Measurements from ENCODE around the gene CDC25A. TPM values are rescaled to one million over a fixed set of nuclear protein-coding genes. Genes with fewer than 3 reads are reported as not detected.
"Not testable (repeated sequence)": the region's sequence is repeated elsewhere in the genome, so short reads cannot be mapped to it uniquely, and the experiment has no call there.

CDC25A gene
- total RNA-seq, 1 donor from 2014 or later: 9.1 TPM

DNA sequence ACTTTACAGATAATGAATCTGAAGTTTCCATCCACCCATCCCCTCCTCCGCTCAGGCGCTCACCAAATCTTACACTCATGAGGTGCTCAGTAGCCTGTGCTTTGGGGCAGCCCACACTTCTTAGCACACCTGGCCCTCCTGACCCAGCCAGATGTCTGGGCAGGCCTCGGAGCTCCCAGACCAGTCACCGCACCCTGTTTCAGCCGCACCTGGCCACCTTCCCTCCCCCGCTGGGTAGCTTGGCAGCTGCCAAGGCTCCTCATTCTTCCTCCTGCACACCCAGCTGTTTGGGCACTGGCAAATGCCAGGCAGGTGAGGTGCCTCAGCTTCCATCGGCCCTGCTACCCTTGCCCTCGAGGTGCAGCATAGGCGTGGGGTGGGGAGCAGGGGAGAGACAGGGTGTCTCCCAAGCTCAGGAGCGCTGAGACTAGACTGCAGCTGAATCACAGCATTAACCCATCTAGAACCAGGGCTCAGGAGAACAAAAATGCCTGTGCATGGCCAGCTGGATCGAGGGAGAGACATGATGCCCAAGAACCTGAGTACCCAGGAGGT, 45.8 kb downstream of the CDC25A start:
- DNase-seq (ENCODE audit: low read depth in 2 of 2): no peak

DNA sequence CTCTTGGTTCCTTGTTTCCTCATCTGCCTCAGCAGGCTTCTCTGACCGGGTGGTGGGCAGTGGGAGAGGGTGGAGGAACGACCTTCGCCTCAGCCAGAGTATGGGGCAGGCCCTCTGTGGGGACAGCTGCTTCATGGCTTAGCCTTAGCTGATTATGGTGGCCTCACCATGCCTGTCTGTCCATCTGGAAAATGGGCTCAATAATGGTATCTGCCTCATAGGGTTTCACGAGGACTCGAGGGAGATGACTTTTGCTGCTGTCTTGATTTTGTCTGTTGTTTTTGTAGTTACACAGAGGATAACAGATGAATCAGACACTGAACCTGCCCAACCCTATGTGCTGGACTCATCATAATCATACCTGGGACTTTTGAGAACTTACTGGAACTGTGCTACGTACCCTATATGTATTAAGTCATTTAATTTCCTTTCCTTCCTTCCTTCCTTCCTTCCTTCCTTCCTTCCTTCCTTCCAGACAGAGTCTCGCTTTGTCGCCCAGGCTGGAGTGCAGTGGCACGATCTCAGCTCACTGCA, 46.5 kb downstream of the CDC25A start:
- DNase-seq (ENCODE audit: low read depth in 2 of 2): no peak

DNA sequence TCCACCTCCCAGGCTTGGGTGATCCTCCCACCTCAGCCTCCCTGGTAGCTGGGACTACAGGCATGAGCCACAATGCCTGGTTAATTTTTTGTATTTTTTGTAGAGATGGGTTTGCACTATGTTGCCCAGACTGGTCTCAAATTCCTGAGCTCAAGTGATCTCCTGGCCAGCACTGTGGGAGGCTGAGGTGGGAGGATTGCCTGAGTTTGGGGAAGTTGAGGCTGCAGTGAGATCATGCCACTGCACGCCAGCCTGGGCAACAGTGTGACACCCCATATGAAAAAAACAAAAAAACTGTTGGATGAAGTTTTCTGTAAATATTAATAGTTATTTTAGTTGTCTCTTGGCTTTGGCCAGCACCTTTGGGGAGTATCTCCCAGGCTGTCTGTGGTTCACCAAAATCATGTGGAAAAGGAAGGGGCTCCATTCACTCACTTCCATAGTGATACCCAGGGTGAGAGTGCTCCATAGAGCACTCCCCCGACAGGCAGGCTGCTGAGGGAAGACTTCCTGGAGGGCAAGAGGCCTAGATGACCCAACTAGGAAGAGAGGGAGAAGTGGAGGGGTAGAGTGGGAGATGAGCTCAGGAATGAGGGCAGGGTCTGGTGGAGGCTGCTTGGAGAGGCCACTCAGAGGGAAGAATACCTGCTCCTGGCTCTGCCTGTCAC, 47.1 kb downstream of the CDC25A start:
- no peak for DNase-seq (ENCODE audit: low read depth in 2 of 2)

DNA sequence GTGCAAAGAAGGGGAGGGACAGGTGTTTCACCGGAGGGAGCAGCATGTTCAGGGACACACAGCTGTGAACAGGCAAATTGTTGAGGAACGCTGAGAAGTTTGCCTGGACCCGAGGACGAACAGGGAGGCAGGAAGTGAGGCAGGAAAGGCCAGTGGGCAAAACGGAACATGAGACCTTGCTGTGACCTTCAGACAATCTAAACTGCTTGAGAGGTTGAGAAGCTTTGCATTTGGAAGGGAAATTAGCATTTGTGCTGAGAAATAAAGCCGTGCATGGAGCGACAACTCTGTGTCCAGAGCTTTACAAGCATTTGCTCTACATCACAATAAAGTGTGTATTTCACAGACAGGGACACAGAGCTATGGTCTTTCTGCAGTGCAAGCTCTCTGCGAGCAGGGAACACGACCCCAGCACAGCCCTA, 47.9 kb downstream of the CDC25A start:
- peak in 1 of 2 donors; percentile 34 for DNase-seq (ENCODE audit: low read depth in 2 of 2)

DNA sequence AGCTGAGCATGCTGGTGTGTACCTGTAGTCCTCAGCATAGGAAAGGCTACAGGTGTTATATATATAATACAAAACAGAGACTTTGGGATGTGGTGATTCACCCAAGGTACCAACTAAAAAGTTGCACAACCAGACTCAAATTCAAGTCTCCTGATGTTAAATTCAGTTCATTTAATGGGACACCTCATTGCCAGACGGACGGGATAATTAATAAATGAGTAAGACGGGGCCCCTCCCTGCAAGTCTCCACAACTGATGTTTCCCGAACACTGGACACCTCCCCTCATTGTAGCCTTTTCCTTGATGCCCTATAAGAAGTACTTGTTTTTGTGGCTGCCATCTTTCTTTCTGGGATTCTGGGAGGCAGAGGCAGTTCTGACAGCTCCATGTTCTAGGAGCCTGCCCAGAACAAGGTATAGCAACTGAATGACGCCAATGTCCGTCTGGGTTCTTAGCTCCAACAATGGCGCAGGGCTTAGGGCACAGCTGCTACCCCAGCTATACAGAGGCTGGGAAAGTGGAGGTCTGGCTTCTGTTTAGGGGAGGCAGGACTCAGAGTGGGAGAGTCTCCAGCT, 50.7 kb downstream of the CDC25A start:
- no peak for DNase-seq (ENCODE audit: low read depth in 2 of 2)

DNA sequence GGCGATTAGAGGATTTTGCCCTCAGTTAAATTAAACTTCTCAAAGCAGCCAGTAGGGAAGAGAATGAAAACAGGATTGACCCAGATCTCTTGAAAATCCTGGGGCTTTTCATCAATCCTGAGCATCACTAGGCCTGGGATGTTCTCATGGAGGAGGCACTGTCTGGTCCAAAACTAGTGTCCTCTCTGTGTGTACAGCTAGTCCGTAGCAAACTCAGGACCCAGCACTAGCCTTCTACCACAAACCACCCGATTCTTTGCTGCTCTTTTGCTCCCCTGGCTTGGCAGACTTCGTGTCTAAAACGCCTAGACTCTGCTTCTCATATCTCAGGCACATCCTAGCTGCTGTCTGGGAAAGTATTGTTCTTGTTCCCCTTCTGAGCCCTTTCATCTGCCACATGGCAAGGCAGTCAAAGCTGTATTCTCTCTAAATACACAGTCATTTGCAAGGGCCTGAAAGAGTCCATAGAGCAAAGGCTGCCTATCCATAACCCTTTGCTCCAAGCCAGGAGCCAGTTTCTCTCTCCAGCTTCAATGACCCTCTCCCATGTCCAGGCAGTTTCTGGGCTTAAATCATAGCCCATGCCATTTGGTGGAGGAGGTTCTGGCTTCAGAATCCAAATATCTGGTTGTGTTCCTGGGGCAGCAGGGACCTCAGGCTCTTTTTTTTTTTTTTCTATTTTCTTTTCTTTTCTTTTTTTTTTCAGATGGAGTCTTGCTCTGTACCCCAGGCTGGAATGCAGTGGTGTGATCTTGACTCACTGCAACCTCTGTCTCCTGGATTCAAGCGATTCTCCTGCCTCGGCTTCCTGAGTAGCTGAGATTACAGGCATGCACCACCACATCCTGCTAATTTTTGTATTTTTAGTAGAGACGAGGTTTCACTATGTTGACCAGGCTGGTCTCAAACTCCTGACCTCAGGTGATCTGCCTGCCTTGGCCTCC, 52.4 kb downstream of the CDC25A start:
- DNase-seq (ENCODE audit: low read depth in 2 of 2): no peak

DNA sequence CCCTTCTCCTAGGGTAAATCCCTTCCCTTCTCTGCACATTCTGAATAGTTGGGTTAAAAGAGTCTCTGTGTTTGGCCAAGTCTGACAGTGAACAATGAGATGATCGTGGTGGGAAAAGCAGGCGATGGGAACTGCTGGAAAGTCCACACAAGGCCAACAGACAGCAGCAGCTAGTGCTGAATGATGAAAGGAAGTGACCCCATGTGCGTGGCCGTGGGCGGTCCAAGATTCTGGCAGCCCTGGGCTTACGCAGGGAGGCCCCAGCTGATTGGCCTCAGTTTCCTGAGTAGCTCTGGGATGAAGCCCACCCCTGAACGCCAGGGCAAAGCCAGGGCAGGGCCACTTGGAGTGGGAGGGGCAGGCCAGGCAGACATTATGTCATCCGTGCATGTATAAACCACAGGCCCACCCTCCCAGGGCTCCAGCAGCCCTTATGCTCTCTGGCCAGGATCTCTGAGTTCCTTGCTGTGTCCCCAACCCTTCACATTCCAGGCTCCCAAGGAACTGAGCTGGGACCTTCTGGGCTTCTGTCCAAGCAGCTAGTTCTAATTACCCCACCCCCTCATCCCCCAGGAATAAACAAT, 57.8 kb downstream of the CDC25A start:
- DNase-seq (ENCODE audit: low read depth in 2 of 2): peak; percentile 84 to 97

DNA sequence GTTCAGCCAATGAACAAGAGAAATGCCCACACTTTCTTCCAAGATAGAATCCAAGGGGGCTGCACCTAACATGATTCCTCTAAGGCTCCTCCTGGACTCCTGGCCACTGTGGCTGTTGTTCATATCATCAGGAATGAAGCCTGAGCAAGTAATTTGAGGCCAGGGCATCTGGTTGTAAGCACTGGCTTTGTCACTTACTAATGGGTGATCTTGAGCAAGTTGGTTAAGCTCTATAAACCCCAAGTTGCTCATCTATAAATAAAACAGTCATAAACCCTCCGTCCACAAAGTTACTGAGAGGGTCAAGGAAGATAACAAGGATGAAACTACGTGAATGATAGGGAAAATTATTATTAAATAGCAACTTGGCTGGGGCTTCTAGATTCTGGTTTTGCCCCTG, 58.3 kb downstream of the CDC25A start:
- no peak for DNase-seq (ENCODE audit: low read depth in 2 of 2)

DNA sequence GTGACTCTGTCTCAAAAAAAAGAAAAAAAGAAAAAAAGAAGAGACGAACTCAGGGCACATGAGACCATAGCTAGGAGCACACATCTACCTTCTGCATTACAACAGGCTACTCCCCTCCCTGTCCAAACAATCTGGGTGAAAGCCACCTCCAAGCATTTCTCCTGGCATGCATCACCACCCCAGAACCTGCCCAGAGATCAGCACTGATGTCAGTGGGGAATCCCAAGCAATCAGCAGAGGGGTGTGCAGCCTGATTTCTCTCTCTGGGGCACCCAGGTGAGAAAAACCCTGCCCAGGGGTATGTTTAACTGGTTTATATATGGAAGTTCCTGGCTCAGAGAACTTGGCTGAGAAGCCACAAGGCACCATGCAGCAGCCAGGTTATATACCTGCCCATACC, 59.4 kb downstream of the CDC25A start:
- DNase-seq (ENCODE audit: low read depth in 2 of 2): no peak

DNA sequence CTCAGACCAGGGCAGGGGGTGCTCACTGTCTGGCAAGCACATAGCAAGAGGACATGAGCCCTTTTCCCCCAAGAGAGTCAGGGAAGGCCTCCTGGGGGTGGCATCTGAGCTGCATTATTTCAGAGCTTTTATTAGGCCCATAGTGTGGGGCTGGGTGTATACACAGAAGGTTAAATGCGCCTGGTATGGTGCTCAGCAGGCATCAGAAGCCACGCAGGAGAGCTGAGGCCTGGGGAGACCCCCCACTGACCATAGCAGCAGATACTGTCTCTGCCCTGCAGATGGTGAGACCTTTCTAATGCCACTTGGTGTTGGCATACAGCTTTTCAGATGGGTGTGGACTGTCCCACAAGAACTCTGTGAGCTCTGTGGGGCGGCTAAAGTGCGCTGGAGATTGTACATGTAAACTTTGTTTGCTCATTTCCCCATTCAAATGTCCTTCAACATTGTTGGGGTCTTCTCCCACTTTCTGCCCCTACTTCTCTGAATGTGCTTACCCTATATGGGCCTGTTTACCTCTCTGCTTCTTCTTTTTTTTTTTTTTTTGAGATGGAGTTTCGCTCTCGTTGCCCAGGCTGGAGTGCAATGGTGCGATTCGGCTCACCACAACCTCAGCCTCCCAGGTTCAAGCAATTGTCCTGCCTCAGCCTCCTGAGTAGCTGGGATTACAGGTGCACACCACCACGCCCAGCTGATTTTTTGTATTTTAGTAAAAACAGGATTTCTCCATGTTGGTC, 62.2 kb downstream of the CDC25A start:
- DNase-seq (ENCODE audit: low read depth in 2 of 2): no peak

DNA sequence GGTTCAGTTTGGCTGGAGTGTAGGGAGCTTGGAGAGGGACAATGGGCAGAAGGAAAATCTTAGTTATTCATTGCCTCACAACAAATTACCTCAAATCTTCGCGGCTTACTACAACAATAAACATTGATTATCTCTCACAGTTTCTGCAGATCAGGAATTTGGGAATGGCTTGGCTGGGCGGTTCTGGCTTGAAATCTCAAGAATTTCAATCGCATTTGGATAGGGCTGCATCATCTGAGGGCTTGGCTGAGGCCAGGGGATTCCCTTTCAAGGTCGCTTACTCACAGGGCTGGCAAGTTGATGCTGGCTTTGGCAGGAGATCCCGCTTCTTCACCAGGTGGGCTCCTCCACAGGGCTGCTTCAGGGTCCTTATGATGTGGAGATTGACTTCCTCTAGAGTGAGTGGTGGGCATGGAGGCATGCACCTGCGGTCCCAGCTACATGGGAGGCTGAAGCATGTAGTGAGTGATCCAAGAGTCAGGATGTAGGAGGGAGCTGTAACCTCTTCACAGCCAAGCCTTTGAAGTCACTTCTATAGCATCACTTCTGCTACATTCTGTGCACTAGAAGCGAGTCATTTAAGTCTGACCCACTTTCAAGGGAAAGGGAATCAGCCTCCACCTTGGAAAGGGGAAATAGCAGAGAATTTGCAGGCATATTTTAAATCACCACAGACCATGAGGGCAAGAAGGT, 63.1 kb downstream of the CDC25A start:
- DNase-seq (ENCODE audit: low read depth in 2 of 2): no peak

DNA sequence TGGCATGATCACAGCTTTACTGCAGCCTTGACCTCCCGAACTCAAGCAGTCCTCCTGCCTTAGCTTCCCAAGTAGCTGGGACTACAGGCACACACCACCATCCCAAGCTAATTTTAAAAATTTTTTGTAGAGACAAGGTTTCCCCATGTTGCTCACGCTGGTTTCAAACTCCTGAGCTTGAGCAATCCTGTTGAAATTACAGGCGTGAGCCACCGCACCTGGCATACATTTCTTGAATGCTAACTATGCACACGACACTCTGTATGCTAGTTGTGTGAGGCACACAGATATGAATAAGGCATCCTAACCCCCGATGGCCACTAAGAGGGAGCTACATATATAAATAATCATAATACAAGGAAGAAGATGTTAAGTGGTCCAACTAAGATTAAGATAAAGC, 64.9 kb downstream of the CDC25A start:
- DNase-seq (ENCODE audit: low read depth in 2 of 2): no peak

DNA sequence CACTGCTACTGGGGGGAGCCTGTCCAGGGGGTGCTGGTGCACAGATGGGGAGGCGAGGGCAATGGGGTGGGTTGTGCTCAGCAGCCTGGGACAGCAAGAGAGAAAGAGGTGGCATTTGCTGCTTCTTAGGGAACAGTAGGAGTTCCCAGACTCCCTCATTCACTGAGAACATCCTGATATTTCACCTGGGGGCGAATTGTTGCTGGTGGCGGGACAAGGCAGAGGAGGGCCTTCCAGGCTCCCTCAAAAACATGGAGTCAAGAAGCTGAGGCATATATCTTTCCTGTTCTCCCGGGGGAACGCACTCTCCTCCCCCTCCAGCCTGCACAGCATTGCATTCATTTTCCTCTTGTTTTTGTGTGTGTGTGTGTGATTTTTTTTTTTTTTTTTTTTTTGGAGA, 65.7 kb downstream of the CDC25A start:
- DNase-seq (ENCODE audit: low read depth in 2 of 2): no peak

DNA sequence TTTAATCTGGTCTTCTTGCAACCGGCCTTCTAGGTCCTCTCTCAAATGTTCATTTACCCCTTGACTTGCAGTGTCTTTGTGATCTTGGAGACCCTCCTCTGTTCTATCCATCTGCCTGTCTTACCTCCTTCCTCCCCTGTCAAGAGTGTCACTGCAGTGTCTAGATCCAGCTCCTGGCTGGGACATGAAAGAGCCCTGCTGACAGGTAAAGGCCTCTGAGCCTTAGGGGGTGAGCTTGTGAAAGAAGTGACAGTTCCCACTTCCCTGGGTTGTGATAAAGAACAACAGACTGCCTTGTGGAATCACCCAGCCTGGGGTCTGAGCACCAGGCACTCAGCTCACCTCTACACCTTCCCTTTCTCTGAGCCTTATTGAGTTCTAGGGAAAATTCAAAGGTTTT, 68.0 kb downstream of the CDC25A start:
- no peak for DNase-seq (ENCODE audit: low read depth in 2 of 2)

DNA sequence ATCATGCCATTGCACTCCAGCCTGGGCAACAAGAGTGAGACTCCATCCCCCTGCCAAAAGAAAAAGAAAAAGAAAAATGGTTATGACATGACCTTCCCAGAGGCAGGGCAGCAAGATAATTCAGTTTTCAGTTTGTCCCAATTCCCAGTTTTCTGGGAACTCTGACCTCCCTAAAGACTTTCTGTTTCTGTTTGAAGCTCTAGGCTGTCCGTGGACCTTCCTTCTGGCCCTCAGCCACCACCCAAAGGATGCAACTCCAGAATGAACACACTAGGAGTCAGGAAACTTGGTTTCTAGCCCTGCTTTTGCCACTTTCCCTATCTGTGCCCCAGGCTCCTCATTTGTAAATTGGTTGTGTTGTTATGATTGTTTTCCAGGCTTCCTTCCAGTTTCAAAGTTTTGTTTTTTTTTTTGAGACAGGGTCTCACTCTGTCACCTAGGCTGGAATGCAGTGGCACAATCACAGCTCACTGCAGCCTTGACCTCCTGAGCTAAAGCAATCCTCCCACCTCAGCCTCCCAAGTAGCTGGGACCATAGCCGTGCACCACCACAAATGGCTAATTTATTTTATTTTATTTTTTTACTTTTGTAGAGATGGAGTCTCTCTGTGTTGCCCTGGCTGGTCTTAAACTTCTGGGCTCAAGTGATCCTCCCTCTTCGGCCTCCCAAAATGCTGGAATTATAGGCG, 68.6 kb downstream of the CDC25A start:
- DNase-seq (ENCODE audit: low read depth in 2 of 2): no peak

DNA sequence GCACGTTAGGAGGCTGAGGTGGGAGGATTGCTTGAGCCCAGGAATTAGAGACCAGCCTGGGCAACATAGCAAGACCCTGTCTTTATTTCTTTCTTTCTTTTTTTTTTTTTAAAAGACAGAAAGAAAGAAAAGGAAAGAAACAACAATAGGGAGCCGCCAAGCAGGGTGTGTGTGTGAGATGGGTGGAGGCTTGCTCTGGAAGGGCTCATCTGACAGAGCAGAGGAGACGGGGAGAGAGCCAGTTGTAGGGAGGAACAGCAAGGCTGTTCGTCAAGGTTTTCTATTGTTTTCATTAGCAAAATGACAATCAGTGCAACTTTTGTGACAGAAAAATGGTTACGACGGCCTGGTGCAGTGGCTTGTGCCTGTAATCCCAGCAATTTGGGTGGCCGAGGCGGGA, 69.3 kb downstream of the CDC25A start:
- DNase-seq (ENCODE audit: low read depth in 2 of 2): no peak

DNA sequence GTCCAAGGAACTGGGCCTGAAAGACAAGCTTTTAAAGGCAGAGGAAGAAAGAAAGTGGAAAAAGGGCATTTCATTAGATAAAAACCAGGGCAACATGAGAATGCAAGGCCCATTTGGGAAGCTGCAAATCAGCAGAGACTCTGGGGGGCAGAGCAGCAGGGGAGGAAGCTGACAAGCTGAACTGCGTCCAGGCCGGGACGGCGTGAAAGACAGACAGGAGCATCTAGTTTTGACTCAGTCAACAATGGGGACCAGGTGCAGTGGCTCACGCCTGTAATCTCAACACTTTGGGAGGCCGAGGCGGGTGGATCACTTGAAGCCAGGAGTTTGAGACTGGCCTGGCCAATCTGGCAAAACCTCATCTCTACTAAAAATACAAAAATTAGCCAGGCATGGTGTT, 69.9 kb downstream of the CDC25A start:
- no peak for DNase-seq (ENCODE audit: low read depth in 2 of 2)

DNA sequence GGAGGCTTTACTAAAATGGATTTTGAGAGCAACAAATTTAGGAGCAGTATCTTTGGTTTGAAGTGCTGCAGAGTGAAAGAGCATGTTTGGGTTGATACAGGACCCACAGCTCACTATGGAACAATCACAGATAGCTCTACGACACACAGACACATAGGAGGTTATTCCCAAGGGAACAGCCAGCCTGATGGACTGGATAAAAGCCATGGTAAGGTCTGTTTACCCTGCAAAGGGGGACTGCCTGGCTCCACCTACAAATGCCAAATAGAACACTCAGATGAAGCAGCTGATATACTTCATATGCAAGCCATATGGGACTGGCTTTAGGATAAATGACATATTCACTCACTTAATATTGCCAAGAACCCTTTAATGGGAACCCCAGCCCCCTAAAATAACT, 75.4 kb downstream of the CDC25A start:
- DNase-seq (ENCODE audit: low read depth in 2 of 2): no peak

DNA sequence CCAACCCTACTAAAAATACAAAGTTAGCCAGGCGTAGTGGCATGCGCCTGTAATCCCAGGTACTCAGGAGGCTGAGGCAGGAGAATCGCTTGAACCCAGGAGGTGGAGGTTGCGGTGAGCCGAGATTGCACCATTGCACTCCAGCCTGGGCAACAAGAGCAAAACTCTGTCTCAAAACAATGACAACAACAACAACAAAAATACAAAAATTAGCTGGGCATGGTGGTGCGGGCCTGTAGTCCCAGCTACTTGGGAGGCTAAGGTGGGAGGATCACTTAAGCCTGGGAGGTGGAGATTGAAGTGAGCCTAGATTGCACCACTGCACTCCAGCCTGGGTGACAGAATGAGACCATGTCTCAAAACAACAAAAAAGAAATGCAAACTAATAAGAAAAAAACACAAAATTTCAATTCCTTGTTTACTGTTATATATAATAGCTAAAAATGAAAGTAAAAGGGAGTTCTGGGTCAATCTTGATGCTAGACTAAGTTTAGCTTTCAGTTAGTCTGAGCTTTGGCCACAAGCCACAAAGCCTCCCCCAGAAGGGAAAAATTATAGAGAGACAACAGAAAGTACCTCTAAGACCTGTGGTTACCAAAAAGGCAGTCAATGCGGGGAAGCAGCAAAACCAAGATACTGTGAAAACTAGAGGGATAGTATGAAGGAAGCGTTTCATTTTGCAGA, 76.0 kb downstream of the CDC25A start:
- not testable (repeated sequence) for DNase-seq (ENCODE audit: low read depth in 2 of 2)
